Measurements from ENCODE around the gene EPB41L4A.

The EPB41L4A gene

GRCh38 chr5:112200131-112200530, 218.9 kb downstream of the EPB41L4A start:
- Histone ChIP-seq H3K36me3 (replicated peaks; ENCODE audit: insufficient read depth, low read length) (no peaks in the 10 kb centered on the region), H3F3A (ENCODE audit: insufficient read depth, low read length) (no peaks in the 10 kb centered on the region), H3K4me3 (ENCODE audit: low read length) (no peak overlapping the region), H3K9ac (ENCODE audit: low read length) (no peak overlapping the region), H3K9me2 (replicated peaks; ENCODE audit: insufficient read depth, low read length) (no peaks in the 10 kb centered on the region), H3K4me2 (ENCODE audit: low read depth, low read length) (no peak overlapping the region), H4K20me1 (ENCODE audit: insufficient read depth, low read length) (no peaks in the 10 kb centered on the region), H2AFZ (ENCODE audit: low read length) (no peak overlapping the region), H3K27me3 (replicated peaks; ENCODE audit: insufficient read depth, low read length) (no peaks in the 10 kb centered on the region), H3K9me3 (replicated peaks; ENCODE audit: insufficient read depth, low read length) (no peaks in the 10 kb centered on the region), H3K4me1 (ENCODE audit: low read length) (no peaks in the 10 kb centered on the region), H3K79me2 (ENCODE audit: low read length) (no peaks in the 10 kb centered on the region), H3K27ac (ENCODE audit: low read length) (no peak overlapping the region)
- no peak for DNase-seq
- TF ChIP-seq EZH2phosphoT487 (IDR thresholded peaks at IDR 0.05; ENCODE audit: low read length) (no peak), EZH2 (optimal IDR thresholded peaks at IDR 0.05; ENCODE audit: low read depth, low read length) (no peak), CTCF (IDR thresholded peaks at IDR 0.05; ENCODE audit: low read length) (no peak)

GRCh38 chr5:112196584-112196983, 222.5 kb downstream of the EPB41L4A start:
- Histone ChIP-seq H3K4me3 (ENCODE audit: low read length) (no peak overlapping the region), H3K9me2 (replicated peaks; ENCODE audit: insufficient read depth, low read length) (no peaks in the 10 kb centered on the region), H3F3A (ENCODE audit: insufficient read depth, low read length) (no peaks in the 10 kb centered on the region), H4K20me1 (ENCODE audit: insufficient read depth, low read length) (no peaks in the 10 kb centered on the region), H3K27ac (ENCODE audit: low read length) (no peak overlapping the region), H3K9me3 (replicated peaks; ENCODE audit: insufficient read depth, low read length) (no peaks in the 10 kb centered on the region), H3K4me1 (ENCODE audit: low read length) (no peaks in the 10 kb centered on the region), H3K4me2 (ENCODE audit: low read depth, low read length) (no peak overlapping the region), H3K79me2 (ENCODE audit: low read length) (no peaks in the 10 kb centered on the region), H2AFZ (ENCODE audit: low read length) (no peak overlapping the region), H3K9ac (ENCODE audit: low read length) (no peak overlapping the region), H3K36me3 (replicated peaks; ENCODE audit: insufficient read depth, low read length) (no peaks in the 10 kb centered on the region), H3K27me3 (replicated peaks; ENCODE audit: insufficient read depth, low read length) (no peaks in the 10 kb centered on the region)
- no peak for DNase-seq
- TF ChIP-seq CTCF (IDR thresholded peaks at IDR 0.05; ENCODE audit: low read length) (no peak), EZH2 (optimal IDR thresholded peaks at IDR 0.05; ENCODE audit: low read depth, low read length) (no peak), EZH2phosphoT487 (IDR thresholded peaks at IDR 0.05; ENCODE audit: low read length) (no peak)

GRCh38 chr5:112195924-112196323, 223.2 kb downstream of the EPB41L4A start:
- Histone ChIP-seq H3K9me2 (replicated peaks; ENCODE audit: insufficient read depth, low read length) (no peaks in the 10 kb centered on the region), H3K9me3 (replicated peaks; ENCODE audit: insufficient read depth, low read length) (no peaks in the 10 kb centered on the region), H3K4me2 (ENCODE audit: low read depth, low read length) (no peak overlapping the region), H3F3A (ENCODE audit: insufficient read depth, low read length) (no peaks in the 10 kb centered on the region), H3K27me3 (replicated peaks; ENCODE audit: insufficient read depth, low read length) (no peaks in the 10 kb centered on the region), H3K36me3 (replicated peaks; ENCODE audit: insufficient read depth, low read length) (no peaks in the 10 kb centered on the region), H3K27ac (ENCODE audit: low read length) (no peak overlapping the region), H3K4me3 (ENCODE audit: low read length) (no peak overlapping the region), H4K20me1 (ENCODE audit: insufficient read depth, low read length) (no peaks in the 10 kb centered on the region), H3K79me2 (ENCODE audit: low read length) (no peaks in the 10 kb centered on the region), H2AFZ (ENCODE audit: low read length) (no peak overlapping the region), H3K4me1 (ENCODE audit: low read length) (no peaks in the 10 kb centered on the region), H3K9ac (ENCODE audit: low read length) (no peak overlapping the region)
- TF ChIP-seq EZH2phosphoT487 (IDR thresholded peaks at IDR 0.05; ENCODE audit: low read length) (no peak), EZH2 (optimal IDR thresholded peaks at IDR 0.05; ENCODE audit: low read depth, low read length) (no peak), CTCF (IDR thresholded peaks at IDR 0.05; ENCODE audit: low read length) (no peak)
- DNase-seq: no peak
